ENCODE measurements around the gene ZHX3. TPM values are rescaled to one million over a fixed set of nuclear protein-coding genes. Genes with fewer than 3 reads are reported as not detected.
A peak's percentile ranks its signal among the peaks of the same experiment; 100 is the strongest.

ZHX3 gene
- total and polyA plus RNA-seq, 4 donors, result 3.2 to 30.0 (median 8.0) TPM

GRCh38 chr20:41214202-41214601 is 103.3 kb downstream of the ZHX3 start:
- Histone ChIP-seq H3K27me3 (ENCODE audit: control insufficient read depth in 4 of 4, insufficient read depth in 4 of 4, low read length in 3 of 4) (no peaks in the 10 kb centered on the region), H3K4me3 (ENCODE audit: low read depth in 1 of 3, low read length in 3 of 3) (no peak overlapping the region), H3K36me3 (ENCODE audit: control insufficient read depth in 4 of 4, insufficient read depth in 3 of 4, low read depth in 1 of 4, low read length in 3 of 4) (peaks cover 0 to 5% (median 0%) of the 10 kb centered on the region in 4 donors), H3K27ac (ENCODE audit: low read depth in 1 of 2, low read length in 2 of 2) (no peak overlapping the region), H3K9me3 (ENCODE audit: control insufficient read depth in 4 of 4, low read length in 3 of 4) (no peaks in the 10 kb centered on the region), H3K9ac (ENCODE audit: low read depth in 1 of 2, low read length in 2 of 2) (no peak overlapping the region), H3K4me1 (ENCODE audit: control insufficient read depth in 4 of 4, insufficient read depth in 4 of 4, low read length in 3 of 4) (no peaks in the 10 kb centered on the region)
- no peak for DNase-seq (ENCODE audit: low spot score)
- WGBS, result 98% methylated on average over 3 of the region's 3 CpGs
- TF ChIP-seq CTCF (IDR thresholded peaks at IDR 0.05; ENCODE audit: low read depth, low read length, missing input control), result no peak
- no peak for TF ChIP-seq YY1 (IDR thresholded peaks at IDR 0.05)
- TF ChIP-seq FOXA1 (IDR thresholded peaks at IDR 0.05), result no peak

GRCh38 chr20:41213150-41213820 is 104.2 kb downstream of the ZHX3 start:
- H3K9me3 ChIP-seq (ENCODE audit: control insufficient read depth in 4 of 4, low read length in 3 of 4), result no peaks in the 10 kb centered on the region
- H3K4me3 ChIP-seq (ENCODE audit: low read depth in 1 of 3, low read length in 3 of 3), result no peak overlapping the region
- 85% methylated on average over 1 of the region's 1 CpG for WGBS
- no peaks in the 10 kb centered on the region for H3K27me3 ChIP-seq (ENCODE audit: control insufficient read depth in 4 of 4, insufficient read depth in 4 of 4, low read length in 3 of 4)
- no peak overlapping the region for H3K9ac ChIP-seq (ENCODE audit: low read depth in 1 of 2, low read length in 2 of 2)
- DNase-seq (ENCODE audit: low spot score), result no peak
- H3K4me1 ChIP-seq (ENCODE audit: control insufficient read depth in 4 of 4, insufficient read depth in 4 of 4, low read length in 3 of 4), result no peaks in the 10 kb centered on the region
- no peak for TF ChIP-seq HNF4A (conservative IDR thresholded peaks at IDR 0.05)
- no peak for TF ChIP-seq NR2F2 (IDR thresholded peaks at IDR 0.05)
- TF ChIP-seq ATF3 (IDR thresholded peaks at IDR 0.05), result no peak
- TF ChIP-seq JUND (IDR thresholded peaks at IDR 0.05), result peak in 1 of 2 donors; percentile 14
- no peak for TF ChIP-seq MAX (IDR thresholded peaks at IDR 0.05)
- no peak for TF ChIP-seq HNF4G (IDR thresholded peaks at IDR 0.05)
- TF ChIP-seq CTCF (IDR thresholded peaks at IDR 0.05; ENCODE audit: low read depth, low read length, missing input control), result no peak
- TF ChIP-seq REST (IDR thresholded peaks at IDR 0.05), result no peak
- H3K36me3 ChIP-seq (ENCODE audit: control insufficient read depth in 4 of 4, insufficient read depth in 3 of 4, low read depth in 1 of 4, low read length in 3 of 4), result peaks cover 0 to 5% (median 0%) of the 10 kb centered on the region in 4 donors
- H3K27ac ChIP-seq (ENCODE audit: low read depth in 1 of 2, low read length in 2 of 2), result no peak overlapping the region

Data from liver (tissue), 9 donors.